HG02938 (cell line): Measurements from ENCODE around the gene OR52B4.
"Not testable (repeated sequence)": the region's sequence is repeated elsewhere in the genome, so short reads cannot be mapped to it uniquely, and the experiment has no call there.

Source experiments
- ATAC-seq: cut with Tn5 transposase; IDR thresholded peaks from one replicate; pipeline ENCODE4 v1.9.1; 2021; ENCODE audit warnings: mild to moderate bottlenecking, moderate library complexity; ENCODE audit not compliant: unreplicated experiment

Gene OR52B4

GRCh38 chr11:4368286-4368685, at the start of gene OR52B4:
TSS of gene OR52B4 (minus strand) at chr11:4368386. CDS start at chr11:4368295, 91 bp downstream.
- ATAC-seq, result no peak

DNA sequence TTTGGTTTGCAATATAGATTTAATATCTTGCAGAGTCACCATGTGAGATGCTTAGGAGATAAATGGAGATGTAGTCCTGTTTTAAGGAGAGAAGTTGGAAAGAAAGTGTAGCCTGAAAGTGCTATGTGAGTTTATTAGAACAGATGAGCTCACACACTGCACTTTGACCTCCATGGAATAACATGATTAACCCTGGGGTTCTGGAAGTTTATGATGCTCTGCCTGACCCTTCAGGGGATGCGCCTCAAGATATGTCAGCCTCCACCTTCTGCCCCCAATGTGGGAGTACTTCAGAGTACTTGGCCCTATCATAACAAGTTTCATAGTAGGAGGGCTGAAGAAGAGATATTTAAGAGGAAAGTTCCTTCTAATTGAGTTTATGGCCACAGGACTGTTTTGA, 48.6 kb upstream of the OR52B4 start:
- ATAC-seq, result no peak

DNA sequence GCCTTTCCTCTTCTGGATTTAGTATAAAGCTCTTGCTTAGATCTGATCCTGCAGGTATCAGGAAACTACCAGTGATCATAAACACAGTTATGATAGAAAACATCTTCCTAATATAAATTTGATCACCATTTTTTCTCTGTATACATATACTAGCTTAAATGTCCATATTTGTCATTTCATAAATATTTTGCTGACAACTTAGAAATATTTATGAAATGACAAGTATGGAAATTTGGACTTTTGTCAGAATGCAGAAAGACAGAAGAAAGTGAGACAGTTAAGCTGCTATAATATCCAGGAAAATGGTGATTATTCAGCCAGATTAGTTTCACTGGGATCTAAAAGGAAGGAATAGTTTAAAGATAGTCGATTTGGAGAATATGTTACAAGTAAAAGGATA, 48.1 kb upstream of the OR52B4 start:
- no peak for ATAC-seq

DNA sequence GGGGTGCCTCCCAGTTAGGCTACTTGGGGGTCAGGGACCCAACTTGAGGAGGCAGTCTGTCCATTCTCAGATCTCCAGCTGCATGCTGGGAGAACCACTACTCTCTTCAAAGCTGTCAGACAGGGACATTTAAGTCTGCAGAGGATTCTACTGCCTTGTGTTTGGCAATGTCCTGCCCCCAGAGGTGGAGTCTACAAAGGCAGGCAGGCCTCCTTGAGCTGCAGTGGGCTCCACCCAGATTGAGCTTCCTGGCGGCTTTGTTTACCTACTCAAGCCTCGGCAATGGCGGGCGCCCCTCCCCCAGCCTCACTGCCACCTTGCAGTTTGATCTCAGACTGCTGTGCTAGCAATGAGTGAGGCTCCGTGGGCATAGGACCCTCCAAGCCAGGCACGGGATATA, 38.0 kb upstream of the OR52B4 start:
- ATAC-seq, result not testable (repeated sequence)

DNA sequence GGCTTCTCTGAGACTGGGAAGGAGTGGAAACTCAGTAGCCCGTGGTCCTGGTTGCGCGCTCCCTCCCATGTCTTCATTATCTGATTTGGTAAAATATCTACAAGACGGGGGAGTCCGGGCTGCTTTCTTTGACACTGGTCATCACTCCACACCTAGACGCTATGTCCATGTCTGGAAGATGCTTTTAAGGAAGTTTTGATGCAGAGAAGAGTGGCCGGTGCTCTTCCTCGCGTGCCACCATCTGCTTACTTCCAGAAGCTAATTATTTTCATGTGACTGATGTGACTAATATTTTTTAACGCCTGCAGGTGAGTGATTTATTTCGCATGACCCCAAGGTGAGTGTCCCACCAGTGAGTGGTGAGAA, 25.7 kb upstream of the OR52B4 start:
- ATAC-seq, result peak; percentile 17

DNA sequence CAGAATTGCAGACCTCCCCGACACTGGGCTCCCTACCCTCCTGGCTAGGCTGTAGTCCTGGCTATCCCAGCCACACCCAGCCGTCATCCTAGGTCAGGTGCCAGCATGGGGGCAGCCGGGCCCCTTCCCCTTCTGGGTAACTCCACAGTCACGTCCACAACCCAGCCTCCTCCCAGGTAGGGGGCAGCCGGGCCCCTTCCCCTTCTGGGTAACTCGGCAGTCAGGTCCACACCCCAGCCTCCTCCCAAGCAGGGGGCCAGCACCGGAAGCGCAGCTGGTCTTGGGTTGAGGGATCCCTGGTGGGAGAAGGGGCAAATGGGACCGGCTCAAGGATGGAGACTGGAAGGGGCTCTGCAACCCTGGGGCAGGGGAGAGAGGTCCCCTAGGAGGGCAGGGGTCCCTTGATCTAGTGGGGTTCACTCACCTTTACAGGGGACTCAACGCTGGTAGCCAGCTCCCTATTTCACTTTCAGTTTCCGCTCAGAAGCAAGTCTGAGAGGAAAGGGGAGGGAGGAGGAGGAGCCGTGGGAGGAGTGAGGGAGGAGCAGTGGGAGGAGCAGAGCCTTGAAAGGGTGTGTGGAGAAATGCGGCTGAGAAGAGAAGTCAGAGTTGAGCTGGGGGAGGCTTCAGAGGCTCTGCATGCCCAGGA, 25.1 kb upstream of the OR52B4 start, which contains the start of gene TRIM21:
TRIM21 (minus strand) TSS at position 494 of the 649 bp plus-strand sequence. CDS start 3,293 bp downstream, outside the sequence.
- ATAC-seq, result peak; percentile 100

GRCh38 chr11:4388221-4388620, 20.0 kb upstream of the OR52B4 start:
- ATAC-seq, result no peak

DNA sequence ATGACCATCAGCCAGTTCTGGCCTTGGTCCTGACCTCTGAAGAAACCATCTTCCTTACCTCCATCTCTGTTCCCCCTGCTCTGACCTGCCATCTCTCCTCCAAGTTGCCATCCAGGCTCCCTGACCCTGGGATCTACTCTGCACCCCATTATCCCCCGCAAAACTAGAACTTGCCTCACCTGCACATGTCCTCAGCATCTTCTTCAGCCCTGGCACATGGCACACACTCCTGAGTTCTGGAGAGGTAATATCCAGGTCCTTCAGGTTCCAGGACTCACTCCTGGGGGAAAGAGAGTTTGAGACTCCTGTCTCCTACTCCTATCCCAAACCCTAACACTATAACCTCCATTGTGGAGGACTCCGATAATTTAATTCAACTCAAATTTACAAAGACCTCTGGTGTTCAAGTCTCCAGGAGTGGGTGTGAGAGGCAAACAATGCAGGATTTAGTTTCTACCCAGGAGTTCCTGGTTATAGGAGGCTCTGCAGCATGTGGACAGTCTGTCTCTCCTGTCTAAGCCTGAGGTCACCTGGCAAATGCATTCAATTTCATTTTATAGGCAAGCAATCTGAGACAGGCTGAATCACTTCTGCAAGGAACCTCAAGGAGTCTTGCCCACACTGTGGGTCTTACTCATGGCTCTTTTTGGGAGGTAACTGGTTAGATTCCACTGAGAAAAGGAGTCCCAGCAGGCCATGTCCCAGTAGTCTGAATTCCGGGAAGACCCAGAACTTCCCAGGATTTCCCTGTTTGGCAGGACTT, 18.0 kb upstream of the OR52B4 start:
- ATAC-seq, result no peak

DNA sequence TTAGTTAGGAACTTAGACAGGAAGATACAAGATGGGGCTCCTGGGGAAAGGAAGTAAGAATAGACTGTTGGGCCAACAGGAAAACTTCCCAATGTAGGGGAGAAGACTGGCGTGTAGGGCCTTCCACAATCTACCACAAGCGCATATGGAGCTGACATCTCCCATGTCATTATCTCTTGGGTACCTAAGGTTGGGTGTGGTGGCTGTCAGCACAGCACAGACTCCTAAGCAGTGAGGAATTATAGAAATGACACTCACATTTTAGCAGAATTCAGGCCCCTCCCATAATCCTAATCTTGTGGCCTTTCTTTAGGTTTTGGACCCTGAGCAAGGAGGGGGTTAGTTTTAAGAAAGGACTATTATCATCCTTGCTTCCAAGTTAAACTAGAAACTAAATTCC, 13.7 kb upstream of the OR52B4 start:
- no peak for ATAC-seq

DNA sequence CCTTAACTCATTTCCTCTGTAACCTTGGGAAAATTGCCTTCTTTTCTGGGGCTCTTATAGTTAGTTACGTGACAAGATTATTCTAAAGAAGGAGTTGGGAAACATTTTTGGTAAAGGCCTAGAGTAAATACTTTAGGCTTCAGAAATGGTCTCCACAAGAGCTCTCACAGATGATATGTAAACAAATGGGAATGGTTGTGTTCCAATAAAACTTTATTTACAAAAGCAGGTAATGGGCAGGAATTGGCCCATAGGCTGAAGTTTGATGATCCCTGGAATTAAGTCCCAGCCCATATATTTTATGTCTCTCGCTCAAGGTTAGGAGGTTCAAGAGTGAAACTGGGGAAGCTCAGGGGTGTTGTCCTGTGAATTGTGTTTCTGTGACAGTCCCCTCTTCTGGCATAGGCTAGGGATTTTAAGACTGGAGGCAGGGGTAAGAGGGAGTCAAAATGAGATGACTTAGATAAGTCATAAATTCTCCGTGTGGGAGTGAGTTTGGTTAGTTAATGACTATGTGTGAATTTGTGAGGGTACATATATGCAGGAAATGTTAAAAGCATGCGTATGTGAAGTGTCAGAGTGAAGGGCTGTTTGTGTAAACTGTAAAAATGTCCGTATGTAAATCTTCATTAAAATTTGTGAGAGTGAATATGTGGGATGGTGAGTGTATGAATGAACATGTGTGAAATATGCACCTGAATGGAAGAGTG, 7.4 kb upstream of the OR52B4 start:
- no peak for ATAC-seq

DNA sequence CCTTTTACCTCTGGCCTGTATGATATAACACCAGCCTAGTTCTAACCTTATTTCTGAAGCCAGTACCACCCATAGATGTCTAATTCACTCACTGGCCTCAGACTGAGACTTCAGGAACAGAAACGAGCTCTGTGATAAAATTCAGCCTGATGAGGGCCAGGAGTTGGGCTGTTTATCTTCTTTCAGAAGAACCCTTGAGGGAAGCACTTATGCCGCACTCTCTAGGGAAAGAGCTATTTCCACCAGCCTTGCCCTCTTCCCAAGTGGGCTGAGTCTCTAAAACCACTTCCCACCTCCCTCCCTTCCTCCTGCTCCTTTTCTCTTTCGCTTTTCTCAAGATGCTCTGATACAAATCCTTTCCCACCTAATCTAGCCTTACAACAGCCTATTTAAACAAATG, 2.0 kb upstream of the OR52B4 start:
- ATAC-seq, result no peak

- not testable (repeated sequence) for ATAC-seq
Measured at GRCh38 chr11:4348142-4348541, 20.0 kb downstream of the OR52B4 start.

- ATAC-seq, result not testable (repeated sequence)
Measured at GRCh38 chr11:4345366-4345765, 22.8 kb downstream of the OR52B4 start.

GRCh38 chr11:4334356-4334755, 33.8 kb downstream of the OR52B4 start:
- not testable (repeated sequence) for ATAC-seq
